H9 (cell line): Measurements from ENCODE around the gene LCNL1. TPM values are rescaled to one million over a fixed set of nuclear protein-coding genes. Genes with fewer than 3 reads are reported as not detected.
A peak's percentile ranks its signal among the peaks of the same experiment; 100 is the strongest.

Source experiments
- DNase-seq: peaks from one replicate; pipeline ENCODE4 v3.0.0-alpha.2; 2017
- H2AFZ ChIP-seq: one replicate; pipeline ENCODE4 v1.6.1; 2013; ENCODE audit warnings: mild to moderate bottlenecking, low read length, control low read depth, moderate library complexity
- H2AK5ac ChIP-seq: 2 replicates; pipeline ENCODE4 v1.6.1; 2013; ENCODE audit warnings: low read length, control low read depth, mixed read lengths; ENCODE audit not compliant: insufficient read length
- H2BK120ac ChIP-seq: one replicate; pipeline ENCODE4 v1.6.1; 2013; ENCODE audit warnings: low read depth, mild to moderate bottlenecking, low read length, control low read depth, inconsistent platforms; ENCODE audit not compliant: poor library complexity, severe bottlenecking
- H2BK12ac ChIP-seq: 2 replicates; pipeline ENCODE4 v1.6.1; 2013; ENCODE audit warnings: low read length, control low read depth, mixed read lengths, low read depth; ENCODE audit not compliant: insufficient read length
- H2BK15ac ChIP-seq: 2 replicates; pipeline ENCODE4 v1.6.1; 2013; ENCODE audit warnings: low read depth, low read length, control low read depth
- H2BK20ac ChIP-seq: one replicate; pipeline ENCODE4 v1.6.1; 2013; ENCODE audit warnings: low read depth, mild to moderate bottlenecking, low read length, control low read depth, inconsistent platforms; ENCODE audit not compliant: poor library complexity, severe bottlenecking
- H2BK5ac ChIP-seq: 2 replicates; pipeline ENCODE4 v1.6.1; 2013; ENCODE audit warnings: low read length, control low read depth, mixed read lengths; ENCODE audit not compliant: insufficient read length
- H3K14ac ChIP-seq: 2 replicates; pipeline ENCODE4 v1.6.1; 2013; ENCODE audit warnings: low read length, control low read depth; ENCODE audit not compliant: insufficient read depth
- H3K18ac ChIP-seq: 2 replicates; pipeline ENCODE4 v1.6.1; 2013; ENCODE audit warnings: low read depth, mild to moderate bottlenecking, mixed read lengths, low read length, control low read depth; ENCODE audit not compliant: insufficient read length
- H3K23ac ChIP-seq: 2 replicates; pipeline ENCODE4 v1.6.1; 2013; ENCODE audit warnings: low read length, control low read depth, mixed read lengths, low read depth; ENCODE audit not compliant: insufficient read length
- H3K23me2 ChIP-seq: 2 replicates; pipeline ENCODE4 v1.6.1; 2013; ENCODE audit warnings: low read depth, mild to moderate bottlenecking, mixed read lengths, low read length, control low read depth; ENCODE audit not compliant: insufficient read length, poor library complexity, severe bottlenecking
- H3K27ac ChIP-seq: 2 replicates; pipeline ENCODE4 v1.5.1; 2013; ENCODE audit warnings: low read length, control low read depth, mixed read lengths, low read depth; ENCODE audit not compliant: insufficient read length
- H3K27me3 ChIP-seq: 2 replicates; pipeline ENCODE4 v1.6.1; 2013; ENCODE audit warnings: low read length, control low read depth, inconsistent platforms; ENCODE audit not compliant: insufficient read depth
- H3K4ac ChIP-seq: 2 replicates; pipeline ENCODE4 v1.6.1; 2013; ENCODE audit warnings: low read depth, mild to moderate bottlenecking, control low read depth, inconsistent platforms, low read length, moderate library complexity
- H3K4me1 ChIP-seq: 2 replicates; pipeline ENCODE4 v1.6.1; 2013; ENCODE audit warnings: low read length, control low read depth, inconsistent platforms; ENCODE audit not compliant: insufficient read depth
- H3K4me2 ChIP-seq: 2 replicates; pipeline ENCODE4 v1.6.1; 2013; ENCODE audit warnings: low read length, control low read depth, mixed read lengths; ENCODE audit not compliant: insufficient read length, insufficient read depth
- H3K56ac ChIP-seq: 2 replicates; pipeline ENCODE4 v1.6.1; 2013; ENCODE audit warnings: low read depth, mild to moderate bottlenecking, mixed read lengths, low read length, control low read depth; ENCODE audit not compliant: insufficient read length
- H3K79me1 ChIP-seq: 2 replicates; pipeline ENCODE4 v1.6.1; 2013; ENCODE audit warnings: low read depth, mild to moderate bottlenecking, moderate library complexity, low read length, control low read depth, inconsistent platforms; ENCODE audit not compliant: insufficient read depth, poor library complexity, severe bottlenecking
- H3K79me2 ChIP-seq: 2 replicates; pipeline ENCODE4 v1.6.1; 2013; ENCODE audit warnings: low read length, control low read depth, inconsistent platforms; ENCODE audit not compliant: insufficient read depth
- H3K9ac ChIP-seq: 2 replicates; pipeline ENCODE4 v1.6.1; 2013; ENCODE audit warnings: low read length, control low read depth, mixed read lengths; ENCODE audit not compliant: insufficient read length; ENCODE audit errors: extremely low read depth
- H3K9me3 ChIP-seq: one replicate; pipeline ENCODE4 v1.6.1; 2013; ENCODE audit warnings: low read depth, low read length, inconsistent platforms; ENCODE audit not compliant: control insufficient read depth
- H3T11ph ChIP-seq: one replicate; pipeline ENCODE4 v1.6.1; 2013; ENCODE audit warnings: mild to moderate bottlenecking, low read length, control low read depth, inconsistent platforms
- H4K20me1 ChIP-seq: one replicate; pipeline ENCODE4 v1.6.1; 2013; ENCODE audit not compliant: control insufficient read depth, insufficient read length, insufficient read depth
- H4K5ac ChIP-seq: 2 replicates; pipeline ENCODE4 v1.6.1; 2013; ENCODE audit warnings: low read depth, mild to moderate bottlenecking, mixed read lengths, low read length, control low read depth; ENCODE audit not compliant: insufficient read length
- H4K8ac ChIP-seq: replicated peaks from 2 replicates; pipeline ENCODE4 v1.6.1; 2013; ENCODE audit warnings: low read length, control low read depth, mixed read lengths, low read depth; ENCODE audit not compliant: insufficient read length
- H4K91ac ChIP-seq: 2 replicates; pipeline ENCODE4 v1.6.1; 2013; ENCODE audit warnings: low read depth, mild to moderate bottlenecking, moderate library complexity, mixed read lengths, low read length, control low read depth; ENCODE audit not compliant: insufficient read length
- H3K27ac Mint-ChIP-seq, 3 experiments: 2 replicates in 2 of 3; 3 replicates in 1 of 3; pipeline ENCODE4 v1.8.0; 2020 to 2021; ENCODE audit warnings: mixed read lengths in 3 of 3, mild to moderate bottlenecking in 1 of 3, moderate library complexity in 1 of 3
- H3K27me3 Mint-ChIP-seq: 2 replicates; pipeline ENCODE4 v1.8.0; 2021; ENCODE audit warnings: low read depth, mild to moderate bottlenecking, moderate library complexity, mixed read lengths
- H3K36me3 Mint-ChIP-seq, 3 experiments: 2 replicates in 2 of 3; 3 replicates in 1 of 3; pipeline ENCODE4 v1.8.0; 2020 to 2021; ENCODE audit warnings: low read depth in 3 of 3, mixed read lengths in 3 of 3; ENCODE audit not compliant: insufficient read depth in 1 of 3
- H3K4me1 Mint-ChIP-seq, 2 experiments: 2 replicates each; pipeline ENCODE4 v1.8.0; 2020; ENCODE audit warnings: mixed read lengths in 2 of 2
- H3K4me3 Mint-ChIP-seq, 2 experiments: 2 replicates in 1 of 2; 3 replicates in 1 of 2; pipeline ENCODE4 v1.8.0; 2020 to 2021; ENCODE audit warnings: mild to moderate bottlenecking in 2 of 2, mixed read lengths in 2 of 2, moderate library complexity in 1 of 2
- H3K9me3 Mint-ChIP-seq, 2 experiments: 2 replicates in 1 of 2; 3 replicates in 1 of 2; pipeline ENCODE4 v1.8.0; 2020; ENCODE audit warnings: mild to moderate bottlenecking in 2 of 2, mixed read lengths in 2 of 2, moderate library complexity in 1 of 2
- WGBS: extraction: QIAGEN DNeasy Blood & Tissue Kit; methylation state at CpG from one replicate; pipeline ENCODE4 v1.1.7; 2013; ENCODE audit warnings: missing lambda C conversion rate, low lambda C conversion rate, mixed read lengths; ENCODE audit not compliant: insufficient read length; ENCODE audit errors: extremely low coverage; 5-methylcytosine and 5-hydroxymethylcytosine counted together
- total RNA-seq: library from RNA; stranded (reverse); gene quantifications from 2 replicates; pipeline ENCODE4 v1.2.1, GENCODE V29; 2021
- TF ChIP-seq, protein P1 (sequence below): fragments of 200-600 bp; sonication (generic); conservative IDR thresholded peaks from 3 replicates; pipeline ENCODE4 v1.8.0; 2021; ENCODE audit warnings: antibody characterized with exemption, mild to moderate bottlenecking

LCNL1 gene
- total RNA-seq, 1 experiment from 2014 or later, result 0.20 TPM

DNA sequence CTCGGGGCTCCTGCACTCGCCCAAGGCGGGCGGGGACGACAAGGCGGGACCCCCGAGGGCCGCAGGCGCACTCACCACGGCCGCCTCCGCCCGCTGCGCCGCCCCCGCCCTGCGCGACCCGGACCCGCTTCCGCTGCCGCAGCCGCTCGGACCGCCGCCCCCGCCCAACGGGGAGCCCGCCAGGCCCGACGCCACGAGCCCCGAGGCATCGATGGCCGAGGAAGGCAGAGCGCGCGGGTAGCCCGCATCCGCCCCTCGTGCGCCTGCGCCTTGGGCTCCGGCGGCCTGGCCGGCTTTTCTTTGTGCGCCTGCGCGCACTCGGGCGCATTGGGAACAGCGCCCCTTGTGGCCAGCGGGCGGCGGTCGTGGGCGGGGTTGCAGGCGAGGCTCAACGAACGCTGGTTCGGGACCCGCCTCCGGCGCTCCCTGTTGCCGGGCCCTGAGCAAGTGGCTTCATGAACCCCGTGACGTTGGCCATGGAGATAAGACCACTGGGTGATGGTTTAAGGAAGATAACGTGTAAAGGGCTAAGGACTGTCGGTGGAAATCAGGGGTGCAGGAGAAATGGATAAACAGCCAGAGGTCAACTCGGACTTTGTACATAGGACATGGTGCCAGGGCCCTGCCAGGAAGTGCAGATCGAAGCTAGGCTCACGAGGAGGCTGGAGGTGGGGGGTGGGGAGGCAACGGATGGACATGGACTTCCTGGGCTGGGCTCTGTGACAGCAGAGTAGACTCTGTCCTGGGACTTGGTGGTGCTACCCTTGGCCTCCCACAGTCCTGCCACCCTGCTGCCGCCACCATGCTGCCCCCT lies 38.1 kb upstream of the LCNL1 start, which contains the start of the genes C8G and FBXW5:
Gene C8G (plus strand): TSS at position 725 of the 814 bp plus-strand sequence. CDS start 78 bp downstream, at position 803.
Gene FBXW5 (minus strand): TSS at position 220 of the 814 bp plus-strand sequence. CDS start 655 bp downstream, outside the sequence.
- Histone ChIP-seq H3T11ph (no peak within 1 kb of the TSS), H4K5ac (no peak within 1 kb of the TSS), H3K4me1 (no peaks in the 10 kb centered on the region), H2BK5ac (no peak within 1 kb of the TSS), H3K27ac (no peak within 1 kb of the TSS), H3K9ac (peak within 1 kb of the TSS; percentile 13), H2BK120ac (no peak within 1 kb of the TSS), H4K20me1 (no peaks in the 10 kb centered on the region), H3K4ac (no peak within 1 kb of the TSS), H4K91ac (no peak within 1 kb of the TSS), H2BK15ac (no peak within 1 kb of the TSS; the same call in 1 of the 2 replicates), H3K27me3 (no peaks in the 10 kb centered on the region), H4K8ac (no peak within 1 kb of the TSS), H2BK20ac (no peak within 1 kb of the TSS), H2AFZ (no peak within 1 kb of the TSS), H3K14ac (no peak within 1 kb of the TSS; the same call in 1 of the 2 replicates), H3K56ac (no peak within 1 kb of the TSS), H3K79me2 (no peaks in the 10 kb centered on the region), H3K23me2 (peaks cover 8% of the 10 kb centered on the region), H3K23ac (no peak within 1 kb of the TSS), H3K79me1 (no peaks in the 10 kb centered on the region), H3K9me3 (no peaks in the 10 kb centered on the region), H2BK12ac (no peak within 1 kb of the TSS), H2AK5ac (no peak within 1 kb of the TSS), H3K4me2 (peak within 1 kb of the TSS; percentile 60), H3K18ac (no peak within 1 kb of the TSS)
- Mint-ChIP-seq H3K4me3 (peak within 1 kb of the TSS; percentile 68 to 82), H3K36me3 (peaks cover 2 to 27% (median 23%) of the 10 kb centered on the region in 3 experiments; a peak in 5 of 7 replicates), H3K27ac (peak within 1 kb of the TSS in 2 of 3 experiments; percentile 8 to 77; a peak in 1 of 7 replicates), H3K9me3 (no peaks in the 10 kb centered on the region), H3K4me1 (peaks cover 10 to 18% of the 10 kb centered on the region in 2 experiments), H3K27me3 (no peaks in the 10 kb centered on the region)
- WGBS, result no CpG with 5 or more reads among the region's 74 CpGs
- TF ChIP-seq, protein P1, sequence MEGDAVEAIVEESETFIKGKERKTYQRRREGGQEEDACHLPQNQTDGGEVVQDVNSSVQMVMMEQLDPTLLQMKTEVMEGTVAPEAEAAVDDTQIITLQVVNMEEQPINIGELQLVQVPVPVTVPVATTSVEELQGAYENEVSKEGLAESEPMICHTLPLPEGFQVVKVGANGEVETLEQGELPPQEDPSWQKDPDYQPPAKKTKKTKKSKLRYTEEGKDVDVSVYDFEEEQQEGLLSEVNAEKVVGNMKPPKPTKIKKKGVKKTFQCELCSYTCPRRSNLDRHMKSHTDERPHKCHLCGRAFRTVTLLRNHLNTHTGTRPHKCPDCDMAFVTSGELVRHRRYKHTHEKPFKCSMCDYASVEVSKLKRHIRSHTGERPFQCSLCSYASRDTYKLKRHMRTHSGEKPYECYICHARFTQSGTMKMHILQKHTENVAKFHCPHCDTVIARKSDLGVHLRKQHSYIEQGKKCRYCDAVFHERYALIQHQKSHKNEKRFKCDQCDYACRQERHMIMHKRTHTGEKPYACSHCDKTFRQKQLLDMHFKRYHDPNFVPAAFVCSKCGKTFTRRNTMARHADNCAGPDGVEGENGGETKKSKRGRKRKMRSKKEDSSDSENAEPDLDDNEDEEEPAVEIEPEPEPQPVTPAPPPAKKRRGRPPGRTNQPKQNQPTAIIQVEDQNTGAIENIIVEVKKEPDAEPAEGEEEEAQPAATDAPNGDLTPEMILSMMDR, result peak; percentile 99
- peak; percentile 95 for DNase-seq
